Right atrium auricular region (tissue), 2 donors: ENCODE measurements around the gene ISX. TPM values are rescaled to one million over a fixed set of nuclear protein-coding genes. Genes with fewer than 3 reads are reported as not detected.

Experiments
- DNase-seq: peaks from one replicate; pipeline ENCODE4 v3.0.0-alpha.2; 2019; ENCODE audit warnings: low spot score
- H3K27ac ChIP-seq, 2 donors: fragments of 200-600 bp; sonication (generic); 1 replicate in 1 of 2; 2 replicates in 1 of 2; pipeline ENCODE4 v1.5.1; 2016 to 2019
- H3K27me3 ChIP-seq, 2 donors: fragments of 200-600 bp; sonication (generic); one replicate each; pipeline versions ENCODE4 v1.5.1 to v1.6.0; 2017 to 2019
- H3K36me3 ChIP-seq: fragments of 200-600 bp; sonication (generic); one replicate; pipeline ENCODE4 v1.5.1; 2016
- H3K4me1 ChIP-seq, 2 donors: fragments of 200-600 bp; sonication (generic); one replicate each; pipeline versions ENCODE4 v1.5.1 to v1.6.0; 2017 to 2019
- H3K4me3 ChIP-seq, 2 donors: fragments of 200-600 bp; sonication (generic); 1 replicate in 1 of 2; 2 replicates in 1 of 2; pipeline ENCODE4 v1.5.1; 2017 to 2019; ENCODE audit warnings: mild to moderate bottlenecking in 1 of 2, moderate library complexity in 1 of 2
- H3K9me3 ChIP-seq, 2 donors: fragments of 200-600 bp; sonication (generic); one replicate each; pipeline ENCODE4 v1.5.1; 2019
- total RNA-seq, 2 donors: library from RNA; depleted of rRNA; stranded (reverse); fragments of >200 nt; gene quantifications; one replicate each; pipeline ENCODE4 v1.1.0, GENCODE V29; 2016
- TF ChIP-seq, protein P1 (sequence below), 2 donors: fragments of 200-600 bp; sonication (generic); IDR thresholded peaks; one replicate each; pipeline ENCODE4 v1.5.1; 2019; ENCODE audit warnings: antibody characterized with exemption in 2 of 2

The ISX gene
- total RNA-seq, 2 donors from 2014 or later: not detected

- no peaks in the 10 kb centered on the region for H3K27me3 ChIP-seq
- no peak overlapping the region for H3K4me3 ChIP-seq
- no peaks in the 10 kb centered on the region for H3K36me3 ChIP-seq
- TF ChIP-seq, protein P1, sequence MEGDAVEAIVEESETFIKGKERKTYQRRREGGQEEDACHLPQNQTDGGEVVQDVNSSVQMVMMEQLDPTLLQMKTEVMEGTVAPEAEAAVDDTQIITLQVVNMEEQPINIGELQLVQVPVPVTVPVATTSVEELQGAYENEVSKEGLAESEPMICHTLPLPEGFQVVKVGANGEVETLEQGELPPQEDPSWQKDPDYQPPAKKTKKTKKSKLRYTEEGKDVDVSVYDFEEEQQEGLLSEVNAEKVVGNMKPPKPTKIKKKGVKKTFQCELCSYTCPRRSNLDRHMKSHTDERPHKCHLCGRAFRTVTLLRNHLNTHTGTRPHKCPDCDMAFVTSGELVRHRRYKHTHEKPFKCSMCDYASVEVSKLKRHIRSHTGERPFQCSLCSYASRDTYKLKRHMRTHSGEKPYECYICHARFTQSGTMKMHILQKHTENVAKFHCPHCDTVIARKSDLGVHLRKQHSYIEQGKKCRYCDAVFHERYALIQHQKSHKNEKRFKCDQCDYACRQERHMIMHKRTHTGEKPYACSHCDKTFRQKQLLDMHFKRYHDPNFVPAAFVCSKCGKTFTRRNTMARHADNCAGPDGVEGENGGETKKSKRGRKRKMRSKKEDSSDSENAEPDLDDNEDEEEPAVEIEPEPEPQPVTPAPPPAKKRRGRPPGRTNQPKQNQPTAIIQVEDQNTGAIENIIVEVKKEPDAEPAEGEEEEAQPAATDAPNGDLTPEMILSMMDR (IDR thresholded peaks at IDR 0.05): no peak
- H3K4me1 ChIP-seq: no peaks in the 10 kb centered on the region
- H3K9me3 ChIP-seq: no peaks in the 10 kb centered on the region
- no peak overlapping the region for H3K27ac ChIP-seq
- no peak for DNase-seq
These were observed 28.9 kb upstream of the ISX start for GRCh38 chr22:35037089-35037488.

DNA sequence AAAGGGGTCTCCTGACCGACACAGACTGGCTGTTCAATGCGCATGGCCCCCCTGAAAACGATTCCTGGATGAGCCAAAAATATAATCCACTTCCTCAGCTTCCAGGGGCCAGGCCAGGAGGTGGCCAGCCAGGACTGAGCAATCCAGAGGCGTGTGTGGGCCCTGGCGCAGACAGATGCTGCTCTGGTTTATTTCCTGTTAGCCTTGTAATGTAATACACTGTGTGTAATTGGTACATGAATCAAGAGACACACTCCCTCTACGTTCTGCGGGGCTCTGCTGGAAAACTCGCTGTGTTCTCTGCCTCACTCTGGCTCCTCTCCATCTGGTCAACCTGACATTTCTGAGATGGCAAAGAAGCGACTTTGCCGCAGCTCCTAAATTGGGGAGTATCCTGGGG lies 26.3 kb upstream of the ISX start:
- Histone ChIP-seq H3K4me1 (no peaks in the 10 kb centered on the region), H3K36me3 (no peaks in the 10 kb centered on the region), H3K9me3 (no peaks in the 10 kb centered on the region), H3K27ac (no peak overlapping the region), H3K4me3 (no peak overlapping the region), H3K27me3 (no peaks in the 10 kb centered on the region)
- DNase-seq: no peak
- TF ChIP-seq, protein P1 (IDR thresholded peaks at IDR 0.05): no peak

DNA sequence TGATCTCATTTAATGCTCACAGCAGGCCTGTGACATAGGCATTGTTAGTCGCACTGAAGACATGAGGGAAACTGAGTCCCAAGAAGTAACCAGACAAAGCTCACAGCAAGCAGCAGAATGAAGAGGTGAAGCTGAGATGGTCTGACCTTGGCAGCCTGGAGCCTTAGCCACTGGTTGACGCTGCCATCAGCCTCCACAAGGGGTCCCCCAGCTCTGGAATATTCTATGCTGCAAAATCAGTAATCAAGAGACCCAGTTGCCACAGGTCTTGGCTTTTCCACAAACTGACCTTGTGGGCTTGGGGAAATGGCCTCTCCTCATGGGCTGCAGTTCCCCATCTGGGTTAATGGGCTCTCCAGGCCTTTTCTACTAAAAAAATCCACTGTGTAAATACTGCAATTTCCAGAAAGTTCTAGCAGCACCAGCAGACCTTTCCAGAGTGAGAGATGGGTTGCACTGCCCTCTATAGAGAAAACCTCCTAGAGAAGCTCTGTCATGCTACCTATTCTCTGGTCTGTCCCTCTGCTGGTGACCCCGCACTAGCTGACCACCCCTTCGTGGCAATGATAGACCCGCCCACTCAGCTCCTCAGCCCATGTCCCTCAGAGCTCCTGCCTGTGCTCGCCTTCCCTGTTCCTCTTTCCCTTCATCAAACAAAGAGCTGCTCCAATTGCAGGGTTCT lies 22.6 kb upstream of the ISX start:
- TF ChIP-seq, protein P1 (IDR thresholded peaks at IDR 0.05): no peak
- no peaks in the 10 kb centered on the region for H3K27me3 ChIP-seq
- H3K36me3 ChIP-seq: no peaks in the 10 kb centered on the region
- no peaks in the 10 kb centered on the region for H3K4me1 ChIP-seq
- H3K27ac ChIP-seq: no peak overlapping the region
- no peak for DNase-seq
- H3K4me3 ChIP-seq: no peak overlapping the region
- peaks cover 0 to 4% of the 10 kb centered on the region in 2 donors for H3K9me3 ChIP-seq

- no peak for DNase-seq
- Histone ChIP-seq H3K36me3 (no peaks in the 10 kb centered on the region), H3K9me3 (peaks cover 0 to 4% of the 10 kb centered on the region in 2 donors), H3K27ac (no peak overlapping the region), H3K27me3 (no peaks in the 10 kb centered on the region), H3K4me1 (no peaks in the 10 kb centered on the region), H3K4me3 (no peak overlapping the region)
- TF ChIP-seq, protein P1 (IDR thresholded peaks at IDR 0.05): no peak
These were observed 22.0 kb upstream of the ISX start for GRCh38 chr22:35043934-35044319.

GRCh38 chr22:35044607-35045390 lies 21.2 kb upstream of the ISX start:
- Histone ChIP-seq H3K27ac (no peak overlapping the region), H3K27me3 (no peaks in the 10 kb centered on the region), H3K36me3 (no peaks in the 10 kb centered on the region), H3K9me3 (peaks cover 0 to 4% of the 10 kb centered on the region in 2 donors), H3K4me1 (no peaks in the 10 kb centered on the region), H3K4me3 (no peak overlapping the region)
- no peak for DNase-seq
- TF ChIP-seq, protein P1 (IDR thresholded peaks at IDR 0.05): no peak
